WTC11 (cell line): Measurements from ENCODE around the gene A2ML1.
"Not testable (repeated sequence)": the region's sequence is repeated elsewhere in the genome, so short reads cannot be mapped to it uniquely, and the experiment has no call there.

Source experiments
- E2F5 ChIP-seq: sonication (generic); formaldehyde crosslinking; IDR thresholded peaks from 2 replicates; pipeline ENCODE4 v1.8.1; 2022; ENCODE audit warnings: mild to moderate bottlenecking, moderate library complexity, missing genetic modification reagents
- ELF4 ChIP-seq: sonication (generic); formaldehyde crosslinking; IDR thresholded peaks from 2 replicates; pipeline ENCODE4 v1.8.1; 2022; ENCODE audit warnings: low read depth, mild to moderate bottlenecking, moderate library complexity, missing genetic modification reagents
- MAX ChIP-seq: sonication (generic); formaldehyde crosslinking; IDR thresholded peaks from 2 replicates; pipeline ENCODE4 v1.8.0; 2022; ENCODE audit warnings: mild to moderate bottlenecking, missing genetic modification reagents
- TF ChIP-seq, protein P1 (sequence below): fragments of 200-600 bp; IDR thresholded peaks from 2 replicates; pipeline ENCODE4 v1.8.0; 2022; ENCODE audit warnings: antibody characterized with exemption
- TF ChIP-seq, protein P2 (sequence below): sonication (generic); formaldehyde crosslinking; IDR thresholded peaks from 2 replicates; pipeline ENCODE4 v1.8.1; 2022; ENCODE audit warnings: missing genetic modification reagents, borderline replicate concordance

DNA sequence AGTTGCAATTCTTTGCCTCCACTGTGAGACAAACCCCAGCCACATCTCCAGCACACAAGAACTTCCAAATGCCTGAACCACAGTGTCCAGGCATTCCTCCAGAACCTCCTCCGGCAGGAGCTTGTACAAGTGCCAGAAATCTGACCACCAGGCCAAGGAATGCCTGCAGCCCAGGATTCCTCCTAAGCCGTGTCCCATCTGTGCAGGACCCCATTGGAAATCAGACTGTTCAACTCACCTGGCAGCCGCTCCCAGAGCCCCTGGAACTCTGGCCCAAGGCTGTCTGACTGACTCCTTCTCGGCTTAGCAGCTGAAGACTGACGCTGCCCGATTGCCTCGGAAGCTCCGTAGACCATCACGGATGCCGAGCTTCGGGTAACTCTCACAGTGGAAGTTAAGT lies 15.3 kb upstream of the A2ML1 start:
- TF ChIP-seq MAX (CRISPR knock-in tag); ELF4; E2F5 (CRISPR knock-in tag): not testable (repeated sequence)
- TF ChIP-seq, protein P1, sequence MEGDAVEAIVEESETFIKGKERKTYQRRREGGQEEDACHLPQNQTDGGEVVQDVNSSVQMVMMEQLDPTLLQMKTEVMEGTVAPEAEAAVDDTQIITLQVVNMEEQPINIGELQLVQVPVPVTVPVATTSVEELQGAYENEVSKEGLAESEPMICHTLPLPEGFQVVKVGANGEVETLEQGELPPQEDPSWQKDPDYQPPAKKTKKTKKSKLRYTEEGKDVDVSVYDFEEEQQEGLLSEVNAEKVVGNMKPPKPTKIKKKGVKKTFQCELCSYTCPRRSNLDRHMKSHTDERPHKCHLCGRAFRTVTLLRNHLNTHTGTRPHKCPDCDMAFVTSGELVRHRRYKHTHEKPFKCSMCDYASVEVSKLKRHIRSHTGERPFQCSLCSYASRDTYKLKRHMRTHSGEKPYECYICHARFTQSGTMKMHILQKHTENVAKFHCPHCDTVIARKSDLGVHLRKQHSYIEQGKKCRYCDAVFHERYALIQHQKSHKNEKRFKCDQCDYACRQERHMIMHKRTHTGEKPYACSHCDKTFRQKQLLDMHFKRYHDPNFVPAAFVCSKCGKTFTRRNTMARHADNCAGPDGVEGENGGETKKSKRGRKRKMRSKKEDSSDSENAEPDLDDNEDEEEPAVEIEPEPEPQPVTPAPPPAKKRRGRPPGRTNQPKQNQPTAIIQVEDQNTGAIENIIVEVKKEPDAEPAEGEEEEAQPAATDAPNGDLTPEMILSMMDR = not testable (repeated sequence)
- TF ChIP-seq, protein P2, sequence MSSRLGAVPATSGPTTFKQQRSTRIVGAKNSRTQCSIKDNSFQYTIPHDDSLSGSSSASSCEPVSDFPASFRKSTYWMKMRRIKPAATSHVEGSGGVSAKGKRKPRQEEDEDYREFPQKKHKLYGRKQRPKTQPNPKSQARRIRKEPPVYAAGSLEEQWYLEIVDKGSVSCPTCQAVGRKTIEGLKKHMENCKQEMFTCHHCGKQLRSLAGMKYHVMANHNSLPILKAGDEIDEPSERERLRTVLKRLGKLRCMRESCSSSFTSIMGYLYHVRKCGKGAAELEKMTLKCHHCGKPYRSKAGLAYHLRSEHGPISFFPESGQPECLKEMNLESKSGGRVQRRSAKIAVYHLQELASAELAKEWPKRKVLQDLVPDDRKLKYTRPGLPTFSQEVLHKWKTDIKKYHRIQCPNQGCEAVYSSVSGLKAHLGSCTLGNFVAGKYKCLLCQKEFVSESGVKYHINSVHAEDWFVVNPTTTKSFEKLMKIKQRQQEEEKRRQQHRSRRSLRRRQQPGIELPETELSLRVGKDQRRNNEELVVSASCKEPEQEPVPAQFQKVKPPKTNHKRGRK (CRISPR knock-in tag) = not testable (repeated sequence)
